Measurements from ENCODE around the gene LAMA1. TPM values are rescaled to one million over a fixed set of nuclear protein-coding genes. Genes with fewer than 3 reads are reported as not detected.

LAMA1 gene
- polyA plus RNA-seq, 1 donor from 2014 or later, result 10.3 TPM

DNA sequence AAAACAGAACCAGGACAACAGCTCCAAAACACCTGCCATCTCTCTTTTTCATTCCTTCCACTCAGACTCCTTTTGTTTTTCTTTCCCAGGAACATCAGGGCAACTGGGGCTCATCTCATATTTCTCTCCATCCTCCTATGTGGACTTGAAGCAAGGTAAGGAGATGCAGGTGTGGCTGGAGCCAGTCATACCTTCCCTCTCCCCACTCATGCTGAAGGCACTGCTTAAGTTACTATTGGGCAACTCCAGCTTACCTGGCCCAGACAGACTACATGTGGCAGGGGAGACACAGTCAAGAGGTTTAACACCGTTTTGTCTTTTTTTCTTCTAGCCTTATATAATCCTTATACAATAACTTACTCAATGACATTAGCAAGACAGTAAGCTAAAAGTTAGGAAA, 38.4 kb downstream of the LAMA1 start:
- no peaks in the 10 kb centered on the region for H3K36me3 ChIP-seq (ENCODE audit: insufficient read depth, low read length)
- H3K9me3 ChIP-seq (ENCODE audit: low read length), result no peaks in the 10 kb centered on the region
- H3K79me2 ChIP-seq (replicated peaks; ENCODE audit: insufficient read depth, low read length), result no peaks in the 10 kb centered on the region
- no peak overlapping the region for H2AFZ ChIP-seq (ENCODE audit: low read depth, low read length)
- H3K4me2 ChIP-seq (ENCODE audit: low read length), result no peak overlapping the region
- TF ChIP-seq, protein P1, sequence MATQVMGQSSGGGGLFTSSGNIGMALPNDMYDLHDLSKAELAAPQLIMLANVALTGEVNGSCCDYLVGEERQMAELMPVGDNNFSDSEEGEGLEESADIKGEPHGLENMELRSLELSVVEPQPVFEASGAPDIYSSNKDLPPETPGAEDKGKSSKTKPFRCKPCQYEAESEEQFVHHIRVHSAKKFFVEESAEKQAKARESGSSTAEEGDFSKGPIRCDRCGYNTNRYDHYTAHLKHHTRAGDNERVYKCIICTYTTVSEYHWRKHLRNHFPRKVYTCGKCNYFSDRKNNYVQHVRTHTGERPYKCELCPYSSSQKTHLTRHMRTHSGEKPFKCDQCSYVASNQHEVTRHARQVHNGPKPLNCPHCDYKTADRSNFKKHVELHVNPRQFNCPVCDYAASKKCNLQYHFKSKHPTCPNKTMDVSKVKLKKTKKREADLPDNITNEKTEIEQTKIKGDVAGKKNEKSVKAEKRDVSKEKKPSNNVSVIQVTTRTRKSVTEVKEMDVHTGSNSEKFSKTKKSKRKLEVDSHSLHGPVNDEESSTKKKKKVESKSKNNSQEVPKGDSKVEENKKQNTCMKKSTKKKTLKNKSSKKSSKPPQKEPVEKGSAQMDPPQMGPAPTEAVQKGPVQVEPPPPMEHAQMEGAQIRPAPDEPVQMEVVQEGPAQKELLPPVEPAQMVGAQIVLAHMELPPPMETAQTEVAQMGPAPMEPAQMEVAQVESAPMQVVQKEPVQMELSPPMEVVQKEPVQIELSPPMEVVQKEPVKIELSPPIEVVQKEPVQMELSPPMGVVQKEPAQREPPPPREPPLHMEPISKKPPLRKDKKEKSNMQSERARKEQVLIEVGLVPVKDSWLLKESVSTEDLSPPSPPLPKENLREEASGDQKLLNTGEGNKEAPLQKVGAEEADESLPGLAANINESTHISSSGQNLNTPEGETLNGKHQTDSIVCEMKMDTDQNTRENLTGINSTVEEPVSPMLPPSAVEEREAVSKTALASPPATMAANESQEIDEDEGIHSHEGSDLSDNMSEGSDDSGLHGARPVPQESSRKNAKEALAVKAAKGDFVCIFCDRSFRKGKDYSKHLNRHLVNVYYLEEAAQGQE (IDR thresholded peaks at IDR 0.05; ENCODE audit: borderline replicate concordance), result no peak
- TF ChIP-seq EP300 (conservative IDR thresholded peaks at IDR 0.05; ENCODE audit: poor library complexity, severe bottlenecking), result no peak
- TF ChIP-seq TAF1 (IDR thresholded peaks at IDR 0.05; ENCODE audit: low read depth), result no peak
- no peak for TF ChIP-seq RAD21 (conservative IDR thresholded peaks at IDR 0.05)
- no peak overlapping the region for H3K27ac ChIP-seq (ENCODE audit: low read length)
- H3K9me2 ChIP-seq (ENCODE audit: insufficient read depth, low read length), result no peaks in the 10 kb centered on the region
- H3K9ac ChIP-seq (ENCODE audit: low read length), result no peak overlapping the region
- no peaks in the 10 kb centered on the region for H3K27me3 ChIP-seq (ENCODE audit: insufficient read depth, low read depth, low read length)
- H3K4me3 ChIP-seq (ENCODE audit: low read length), result no peak overlapping the region
- no peaks in the 10 kb centered on the region for H4K20me1 ChIP-seq (ENCODE audit: insufficient read depth)
- H3F3A ChIP-seq (ENCODE audit: insufficient read depth, low read length, poor library complexity, severe bottlenecking), result no peaks in the 10 kb centered on the region

DNA sequence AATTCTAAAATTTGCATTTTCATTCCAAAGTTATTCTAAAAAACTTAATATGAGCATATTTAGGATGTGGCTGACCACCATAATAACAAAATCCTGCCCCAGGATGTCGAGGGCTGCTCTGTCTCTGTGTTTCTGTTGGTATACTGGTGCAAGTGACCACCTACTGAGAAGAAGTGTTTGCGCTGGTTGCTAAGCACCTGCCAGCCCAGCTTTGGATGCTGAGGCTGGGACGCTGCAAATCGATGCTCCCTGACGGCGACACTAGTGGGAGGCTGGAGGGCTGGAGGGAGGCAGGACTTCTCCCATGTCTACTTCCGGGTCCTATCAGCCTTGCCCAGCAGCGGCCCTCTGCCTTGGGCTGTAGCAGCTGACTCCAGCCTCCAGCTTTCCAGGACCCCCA, 45.0 kb downstream of the LAMA1 start:
- H3K4me3 ChIP-seq (ENCODE audit: low read length), result no peak overlapping the region
- TF ChIP-seq, protein P1 (IDR thresholded peaks at IDR 0.05; ENCODE audit: borderline replicate concordance), result no peak
- TF ChIP-seq, protein P2, sequence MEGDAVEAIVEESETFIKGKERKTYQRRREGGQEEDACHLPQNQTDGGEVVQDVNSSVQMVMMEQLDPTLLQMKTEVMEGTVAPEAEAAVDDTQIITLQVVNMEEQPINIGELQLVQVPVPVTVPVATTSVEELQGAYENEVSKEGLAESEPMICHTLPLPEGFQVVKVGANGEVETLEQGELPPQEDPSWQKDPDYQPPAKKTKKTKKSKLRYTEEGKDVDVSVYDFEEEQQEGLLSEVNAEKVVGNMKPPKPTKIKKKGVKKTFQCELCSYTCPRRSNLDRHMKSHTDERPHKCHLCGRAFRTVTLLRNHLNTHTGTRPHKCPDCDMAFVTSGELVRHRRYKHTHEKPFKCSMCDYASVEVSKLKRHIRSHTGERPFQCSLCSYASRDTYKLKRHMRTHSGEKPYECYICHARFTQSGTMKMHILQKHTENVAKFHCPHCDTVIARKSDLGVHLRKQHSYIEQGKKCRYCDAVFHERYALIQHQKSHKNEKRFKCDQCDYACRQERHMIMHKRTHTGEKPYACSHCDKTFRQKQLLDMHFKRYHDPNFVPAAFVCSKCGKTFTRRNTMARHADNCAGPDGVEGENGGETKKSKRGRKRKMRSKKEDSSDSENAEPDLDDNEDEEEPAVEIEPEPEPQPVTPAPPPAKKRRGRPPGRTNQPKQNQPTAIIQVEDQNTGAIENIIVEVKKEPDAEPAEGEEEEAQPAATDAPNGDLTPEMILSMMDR (IDR thresholded peaks at IDR 0.05; ENCODE audit: poor library complexity, severe bottlenecking), result no peak
- TF ChIP-seq SMC3 (conservative IDR thresholded peaks at IDR 0.05; ENCODE audit: poor library complexity) (no peak), MXI1 (conservative IDR thresholded peaks at IDR 0.05; ENCODE audit: poor library complexity, severe bottlenecking) (no peak), RAD21 (conservative IDR thresholded peaks at IDR 0.05) (no peak)
- no peaks in the 10 kb centered on the region for H3K79me2 ChIP-seq (replicated peaks; ENCODE audit: insufficient read depth, low read length)
- H3K9me2 ChIP-seq (ENCODE audit: insufficient read depth, low read length), result no peaks in the 10 kb centered on the region
- H3F3A ChIP-seq (ENCODE audit: insufficient read depth, low read length, poor library complexity, severe bottlenecking), result no peaks in the 10 kb centered on the region
- no peak overlapping the region for H3K9ac ChIP-seq (ENCODE audit: low read length)
- no peaks in the 10 kb centered on the region for H3K36me3 ChIP-seq (ENCODE audit: insufficient read depth, low read length)
- H2AFZ ChIP-seq (ENCODE audit: low read depth, low read length), result no peak overlapping the region
- H3K27ac ChIP-seq (ENCODE audit: low read length), result no peak overlapping the region
- H3K9me3 ChIP-seq (ENCODE audit: low read length), result no peaks in the 10 kb centered on the region
- no peaks in the 10 kb centered on the region for H3K27me3 ChIP-seq (ENCODE audit: insufficient read depth, low read depth, low read length)
- no peak overlapping the region for H3K4me2 ChIP-seq (ENCODE audit: low read length)
- no peaks in the 10 kb centered on the region for H4K20me1 ChIP-seq (ENCODE audit: insufficient read depth)

All from neural cell (in vitro differentiated cells).